Activated T-helper 9 cell treated with anti-CD3 and anti-CD28 coated beads, Interleukin-2, amount 50 U/mL, for 16 hours (primary cell): ENCODE results near the gene CD244.
A peak's percentile ranks its signal among the peaks of the same experiment; 100 is the strongest.
"Not testable (repeated sequence)": the region's sequence is repeated elsewhere in the genome, so short reads cannot be mapped to it uniquely, and the experiment has no call there.

ENCODE experiments used
- DNase-seq: peaks from one replicate; pipeline ENCODE4 v3.0.0-alpha.2; 2020; ENCODE audit warnings: low read depth

The CD244 gene, protein sequence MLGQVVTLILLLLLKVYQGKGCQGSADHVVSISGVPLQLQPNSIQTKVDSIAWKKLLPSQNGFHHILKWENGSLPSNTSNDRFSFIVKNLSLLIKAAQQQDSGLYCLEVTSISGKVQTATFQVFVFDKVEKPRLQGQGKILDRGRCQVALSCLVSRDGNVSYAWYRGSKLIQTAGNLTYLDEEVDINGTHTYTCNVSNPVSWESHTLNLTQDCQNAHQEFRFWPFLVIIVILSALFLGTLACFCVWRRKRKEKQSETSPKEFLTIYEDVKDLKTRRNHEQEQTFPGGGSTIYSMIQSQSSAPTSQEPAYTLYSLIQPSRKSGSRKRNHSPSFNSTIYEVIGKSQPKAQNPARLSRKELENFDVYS

DNA sequence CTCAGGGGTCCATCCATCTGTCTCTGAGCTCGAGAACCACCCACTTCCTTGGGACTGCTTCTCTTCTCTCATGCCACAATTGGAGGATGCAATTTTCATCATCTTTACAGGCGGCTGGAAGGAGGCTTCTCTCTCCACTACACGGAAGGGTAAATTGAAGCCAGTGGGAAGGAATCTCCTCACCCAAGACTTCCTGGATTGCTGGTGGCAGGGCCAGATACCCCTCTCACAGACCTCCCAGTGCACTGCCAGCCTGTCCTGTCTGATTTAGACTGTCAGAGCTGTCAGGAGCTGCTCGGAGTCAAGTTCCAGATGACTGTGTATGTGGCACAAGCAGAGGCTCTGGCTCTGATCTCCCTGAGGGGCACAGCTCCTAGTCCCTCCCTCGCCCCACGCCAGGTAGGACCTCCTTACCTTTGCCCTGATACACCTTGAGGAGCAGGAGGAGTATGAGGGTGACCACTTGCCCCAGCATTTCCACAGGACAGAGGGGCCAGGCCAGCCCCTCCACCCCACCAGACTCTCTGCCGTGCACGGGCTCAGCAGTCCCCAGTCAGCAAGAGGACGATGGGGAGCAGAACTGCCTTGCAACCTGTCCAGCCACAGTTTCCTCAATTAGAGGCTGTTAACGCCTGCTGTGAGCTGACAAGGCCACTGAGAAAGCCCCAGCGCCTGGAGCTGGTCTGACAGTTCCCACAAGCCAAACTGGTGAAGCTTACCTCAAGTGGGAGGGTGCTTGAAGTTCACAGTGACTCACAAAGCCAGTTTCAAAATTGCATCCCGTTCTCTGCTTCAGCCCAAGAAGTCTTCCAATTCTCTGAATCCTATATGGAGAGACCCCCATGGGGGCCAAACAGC is at the start of gene CD244:
CD244 (minus strand) TSS at position 685 of the 858 bp plus-strand sequence; CDS start at position 475, 210 bp downstream.
- DNase-seq: peak; percentile 22

DNA sequence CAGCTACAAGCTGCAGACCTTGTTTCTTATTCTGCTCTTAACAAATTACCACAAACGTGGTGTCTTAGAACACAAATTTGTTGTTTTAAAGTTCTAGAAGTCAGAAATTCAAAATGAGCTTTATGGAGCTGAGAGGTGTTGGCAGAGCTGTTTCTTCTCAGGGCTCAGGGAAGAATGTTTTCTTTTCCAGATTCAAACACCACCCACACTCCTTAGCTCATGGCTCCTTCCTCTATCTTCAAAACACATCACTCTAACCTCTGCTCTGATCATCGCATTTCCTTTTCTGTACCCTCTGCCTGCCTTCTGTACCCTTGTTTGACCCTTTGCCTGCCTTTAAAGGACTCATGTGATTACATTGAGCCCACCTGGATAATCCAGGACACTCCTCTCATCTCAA is 49.2 kb upstream of the CD244 start:
- DNase-seq: no peak

DNA sequence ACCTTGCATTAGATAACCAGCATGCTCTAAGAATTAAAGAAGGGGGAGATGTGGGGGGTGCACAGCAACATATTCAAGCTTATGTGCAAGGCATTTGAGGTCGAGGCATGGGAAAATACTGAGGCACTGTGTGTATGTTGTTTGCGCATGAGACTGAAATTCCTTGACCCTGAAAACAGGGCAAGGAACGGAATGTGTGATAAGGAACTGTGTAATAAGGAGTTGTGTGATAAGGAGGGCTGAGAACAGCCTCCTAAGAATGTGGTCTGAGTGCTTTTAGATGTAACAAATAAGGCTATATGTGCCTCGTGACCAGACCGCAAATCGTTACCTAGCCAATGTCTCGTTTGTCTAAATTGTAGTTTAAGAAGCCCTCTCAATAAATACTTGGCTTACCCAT is 48.8 kb upstream of the CD244 start:
- no peak for DNase-seq

DNA sequence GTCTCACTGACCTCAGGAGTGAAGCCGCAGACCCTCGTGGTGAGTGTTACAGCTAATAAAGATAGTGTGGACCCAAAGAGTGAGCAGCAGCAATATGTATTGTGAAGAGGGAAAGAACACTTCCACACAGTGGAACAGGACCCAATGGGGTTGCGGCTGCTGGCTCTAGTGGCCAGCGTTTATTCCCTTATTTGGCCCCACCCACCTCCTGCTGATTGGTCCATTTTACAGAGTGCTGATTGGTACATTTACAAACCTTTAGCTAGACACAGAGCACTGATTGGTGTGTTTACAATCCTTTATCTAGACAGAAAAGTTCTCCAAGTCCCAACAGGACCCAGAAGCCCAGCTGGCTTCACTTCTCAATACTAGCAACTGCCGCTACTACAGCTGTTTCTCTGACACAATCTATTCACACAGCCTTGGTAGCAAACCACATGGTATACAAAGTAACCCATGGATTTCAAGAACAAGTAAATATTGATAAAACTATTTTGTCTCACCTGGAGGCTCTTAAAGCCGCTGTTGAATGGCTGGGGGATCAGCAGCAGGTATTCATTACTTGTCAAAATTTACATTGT is 47.6 kb upstream of the CD244 start:
- DNase-seq: no peak

DNA sequence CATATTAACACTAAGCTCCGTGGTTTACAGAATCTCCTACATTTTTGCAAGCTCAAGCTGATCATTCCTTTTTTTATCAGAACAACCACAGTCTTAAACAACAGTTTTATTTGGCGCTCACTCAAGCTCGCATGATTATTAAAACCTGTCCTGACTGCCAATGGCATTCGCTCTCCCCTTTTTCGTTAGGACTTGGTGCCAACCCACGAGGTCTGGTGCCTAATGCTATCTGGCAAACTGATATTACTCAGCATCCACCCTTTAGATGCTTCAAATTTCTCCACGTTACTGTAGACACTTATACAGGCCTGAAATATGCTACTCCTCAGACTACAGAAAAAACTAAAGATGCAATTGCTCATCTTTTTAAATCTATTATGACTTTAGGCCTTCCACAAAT is 45.3 kb upstream of the CD244 start:
- DNase-seq: no peak

DNA sequence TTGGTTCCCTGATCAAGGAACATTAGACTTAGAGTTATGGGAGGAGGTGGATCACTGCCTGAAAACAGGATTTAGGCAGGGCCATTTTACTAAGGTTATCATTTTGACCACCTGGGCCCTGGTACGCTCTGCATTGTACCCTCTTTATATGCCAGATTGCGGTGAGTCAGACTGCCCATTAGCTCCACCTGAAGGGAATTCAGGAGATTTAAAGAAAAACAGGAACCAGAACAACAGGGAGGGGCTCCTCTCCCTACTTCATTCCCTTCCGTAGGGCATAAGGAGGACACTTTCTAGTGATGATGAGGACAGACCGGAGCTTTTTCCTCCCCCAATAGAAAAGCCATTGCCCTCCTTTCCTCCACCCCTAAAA is 42.9 kb upstream of the CD244 start:
- no peak for DNase-seq

DNA sequence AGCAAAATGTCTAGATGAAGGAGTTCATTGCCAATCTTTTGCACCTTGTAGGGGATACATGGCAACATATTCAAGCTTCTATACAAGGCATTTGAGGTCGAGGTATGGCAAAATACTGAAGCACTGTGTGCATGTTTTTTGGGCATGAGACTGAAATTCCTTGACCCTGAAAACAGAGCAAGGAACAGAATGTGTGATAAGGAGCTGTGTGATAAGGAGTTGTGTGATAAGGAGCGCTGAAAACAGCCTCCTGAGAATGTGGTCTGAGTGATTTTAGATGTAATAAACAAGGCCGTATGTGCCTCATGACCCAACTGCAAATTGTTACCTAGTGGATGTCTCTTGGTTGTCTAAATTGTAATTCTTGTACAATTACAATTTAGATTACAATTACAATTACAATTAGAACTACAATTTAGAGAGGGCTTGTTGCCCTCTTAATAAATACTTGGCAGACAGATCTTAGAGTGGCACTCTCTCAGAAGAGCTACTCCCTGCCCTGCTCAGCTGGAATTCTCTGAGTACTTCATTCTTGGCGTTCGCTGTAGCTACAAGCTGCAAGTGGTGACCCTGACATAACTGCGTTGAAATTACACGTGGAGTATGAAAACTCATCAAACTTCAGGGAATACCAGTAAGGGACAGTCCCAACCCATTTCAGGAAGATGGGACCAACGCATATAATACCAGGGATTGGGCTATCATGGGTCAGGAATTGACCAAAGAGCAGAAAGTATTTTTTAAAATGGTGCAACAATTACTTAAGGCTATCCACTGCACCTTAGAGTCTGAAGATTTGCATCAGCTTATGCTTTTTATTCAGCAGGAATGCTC is 42.3 kb upstream of the CD244 start:
- DNase-seq: no peak

DNA sequence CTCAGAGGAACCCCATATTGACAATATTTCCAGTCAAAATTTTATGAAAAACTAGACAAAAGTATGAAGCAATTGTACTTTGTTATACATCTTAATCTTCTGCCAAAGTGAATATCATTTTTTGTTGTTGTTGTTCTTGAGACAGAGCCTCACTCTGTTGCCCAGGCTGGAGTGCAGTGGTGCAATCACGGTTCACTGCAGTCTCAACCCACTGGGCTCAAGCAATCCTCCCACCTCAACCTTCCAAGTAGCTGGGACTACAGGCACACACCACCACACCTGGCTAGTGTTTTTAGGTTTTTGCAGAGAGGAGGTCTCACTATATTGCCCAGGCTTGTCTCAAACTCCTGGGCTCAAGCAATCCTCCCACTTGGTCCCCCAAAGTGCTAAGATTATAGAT is 39.6 kb upstream of the CD244 start:
- not testable (repeated sequence) for DNase-seq

DNA sequence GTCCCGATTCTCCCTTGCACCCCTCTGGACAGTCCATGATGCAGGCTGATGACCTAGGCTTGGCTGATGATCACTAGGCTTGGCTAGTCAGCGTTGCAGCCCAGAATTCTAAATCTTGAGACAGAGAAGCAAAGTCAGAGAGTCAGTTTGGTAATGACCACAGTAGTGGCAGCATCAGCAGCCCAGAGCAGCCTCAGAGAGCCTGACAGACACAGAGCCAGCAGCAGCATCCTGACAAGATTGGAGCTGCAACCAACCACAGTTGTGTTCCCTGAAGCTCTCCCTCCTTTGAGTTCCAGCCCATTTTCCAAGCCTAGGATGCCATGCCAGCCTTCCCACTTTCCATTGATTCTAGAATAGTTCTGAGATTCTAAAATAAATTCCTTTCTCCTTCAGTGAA is 39.1 kb upstream of the CD244 start:
- no peak for DNase-seq

DNA sequence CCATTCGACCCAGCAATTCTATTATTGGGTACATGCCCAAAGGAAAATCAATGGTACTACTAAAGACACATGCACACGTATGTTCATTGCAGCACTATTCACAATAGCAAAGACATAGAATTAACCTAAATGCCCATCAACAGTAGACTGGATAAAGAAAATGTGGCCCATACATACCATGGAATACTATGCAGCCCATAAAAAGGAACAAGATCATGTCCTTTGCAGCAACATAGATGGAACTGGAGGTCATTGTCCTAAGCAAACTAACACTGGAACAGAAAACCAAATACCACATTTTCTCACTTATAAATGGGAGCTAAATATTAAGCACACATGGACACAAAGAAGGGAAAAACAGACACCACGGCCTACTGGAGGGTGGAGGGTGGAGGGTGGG is 38.0 kb upstream of the CD244 start:
- DNase-seq: not testable (repeated sequence)

DNA sequence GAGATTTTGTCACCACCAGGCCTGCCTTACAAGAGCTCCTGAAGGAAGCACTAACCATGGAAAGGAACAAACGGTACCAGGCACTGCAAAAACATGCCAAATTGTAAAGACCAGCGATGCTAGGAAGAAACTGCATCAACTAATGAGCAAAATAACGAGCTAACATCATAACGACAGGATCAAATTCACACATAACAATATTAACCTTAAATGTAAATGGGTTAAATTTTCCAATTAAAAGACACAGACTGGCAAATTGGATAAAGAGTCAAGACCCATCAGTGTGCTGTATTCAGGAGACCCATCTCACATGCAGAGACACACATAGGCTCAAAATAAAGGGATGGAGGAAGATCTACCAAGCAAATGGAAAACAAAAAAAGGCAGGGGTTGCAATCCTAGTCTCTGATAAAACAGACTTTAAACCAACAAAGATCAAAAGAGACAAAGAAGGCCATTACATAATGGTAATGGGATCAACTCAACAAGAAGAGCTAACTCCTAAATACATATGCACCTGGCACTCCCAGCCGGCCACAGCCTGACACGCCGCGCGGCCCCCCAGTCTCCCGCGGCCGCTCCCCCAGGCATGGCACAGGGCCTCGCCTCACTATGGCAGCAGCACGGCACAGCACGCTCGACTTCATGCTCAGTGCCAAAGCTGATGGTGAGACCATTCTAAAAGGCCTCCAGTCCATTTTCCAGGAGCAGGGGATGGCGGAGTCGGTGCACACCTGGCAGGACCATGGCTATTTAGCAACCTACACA is 31.9 kb upstream of the CD244 start:
- DNase-seq: not testable (repeated sequence)

DNA sequence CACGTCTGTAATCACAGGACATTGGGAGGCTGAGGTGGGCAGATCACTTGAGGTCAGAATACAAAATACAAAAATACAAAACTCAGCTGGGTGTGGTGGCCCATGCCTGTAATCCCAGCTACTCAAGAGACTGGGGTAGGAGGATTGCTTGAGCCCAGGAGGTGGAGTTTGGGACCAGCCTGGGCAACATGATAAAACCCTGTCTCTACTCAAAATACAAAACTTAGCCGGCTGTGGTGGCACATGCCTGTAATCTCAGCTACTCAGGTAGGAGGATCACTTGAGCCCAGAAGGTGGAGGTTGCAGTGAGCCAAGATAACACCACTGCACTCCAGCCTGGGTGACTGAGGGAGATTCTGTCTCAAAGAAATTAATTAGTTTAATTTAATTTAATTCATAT is 28.8 kb upstream of the CD244 start:
- DNase-seq: no peak

DNA sequence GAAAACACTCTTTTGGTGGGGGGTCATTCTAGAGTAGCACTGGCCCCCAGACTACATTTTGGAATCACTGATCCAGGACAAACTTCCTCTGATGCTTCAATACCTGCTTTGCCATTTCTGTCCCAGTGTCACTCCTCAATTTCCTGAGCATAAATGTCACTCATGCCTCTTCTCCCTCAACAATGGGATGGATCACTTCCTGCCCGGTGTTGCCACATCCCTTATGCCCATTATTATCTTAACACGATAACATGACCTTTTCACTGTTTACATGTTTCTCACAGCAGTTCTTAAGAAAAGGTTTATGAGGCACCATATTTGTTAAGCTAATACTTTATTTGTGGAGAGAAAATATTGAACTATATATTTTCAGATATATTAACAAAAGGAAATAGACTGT is 26.2 kb upstream of the CD244 start:
- no peak for DNase-seq

DNA sequence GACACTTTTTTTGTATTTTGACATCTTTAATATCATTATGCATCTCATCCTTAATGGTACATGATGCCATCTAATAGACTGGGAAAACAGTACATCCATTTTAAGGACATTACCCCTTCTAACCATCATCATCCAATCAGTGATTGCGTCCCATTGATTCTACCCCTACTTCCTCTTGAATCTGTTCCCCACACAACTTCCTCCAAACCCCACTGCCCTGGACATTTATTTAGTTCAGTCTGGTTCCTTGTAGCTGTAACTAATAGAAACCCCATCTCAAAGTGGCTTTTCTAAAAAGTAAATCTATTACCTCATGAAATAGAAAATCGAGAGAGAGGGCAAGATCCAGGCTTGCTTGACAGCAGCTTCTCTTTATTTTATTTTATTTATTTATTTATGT is 24.4 kb upstream of the CD244 start:
- no peak for DNase-seq

DNA sequence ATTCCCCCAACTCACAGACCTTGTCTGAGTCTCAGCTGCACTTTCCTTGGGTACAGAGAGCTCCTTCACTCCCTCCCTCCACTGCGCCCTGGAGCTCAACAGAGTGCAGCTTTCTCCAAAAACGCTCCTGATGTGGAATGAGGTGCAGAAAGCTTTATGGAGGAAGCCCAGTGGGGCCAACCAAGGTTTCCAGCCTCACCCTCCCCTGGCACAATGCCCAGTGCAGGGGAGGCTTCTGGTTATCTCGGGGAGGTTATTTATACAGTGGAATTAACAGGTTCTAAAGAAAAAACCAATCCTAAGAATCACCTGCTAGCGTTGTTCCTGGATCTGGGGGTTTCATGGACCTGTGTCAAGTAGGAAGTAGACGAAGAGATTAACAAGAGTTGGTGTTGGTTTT is 22.4 kb upstream of the CD244 start, which contains the start of gene ITLN1:
ITLN1 (minus strand) TSS at position 139 of the 400 bp plus-strand sequence. CDS start 303 bp downstream, outside the sequence.
- no peak for DNase-seq

DNA sequence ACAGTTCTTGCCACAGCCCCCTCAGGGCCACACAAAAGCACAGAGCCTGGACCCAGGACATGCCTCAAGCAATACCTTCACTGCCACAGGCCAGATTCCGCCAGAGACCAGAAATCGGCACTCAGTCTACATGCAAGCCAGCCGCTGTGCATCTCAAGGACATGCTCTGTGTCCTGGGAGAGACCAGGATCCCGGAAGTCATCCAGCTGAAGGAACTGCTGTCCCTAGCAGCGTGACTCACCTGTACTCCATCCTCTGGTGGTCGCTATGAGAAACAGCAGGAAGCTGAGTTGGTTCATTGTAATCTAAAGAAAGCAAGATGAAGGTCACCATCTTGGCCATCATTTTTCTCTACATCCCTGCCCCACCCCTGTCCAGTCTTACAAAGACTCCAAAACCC is 21.9 kb upstream of the CD244 start:
- DNase-seq: no peak

DNA sequence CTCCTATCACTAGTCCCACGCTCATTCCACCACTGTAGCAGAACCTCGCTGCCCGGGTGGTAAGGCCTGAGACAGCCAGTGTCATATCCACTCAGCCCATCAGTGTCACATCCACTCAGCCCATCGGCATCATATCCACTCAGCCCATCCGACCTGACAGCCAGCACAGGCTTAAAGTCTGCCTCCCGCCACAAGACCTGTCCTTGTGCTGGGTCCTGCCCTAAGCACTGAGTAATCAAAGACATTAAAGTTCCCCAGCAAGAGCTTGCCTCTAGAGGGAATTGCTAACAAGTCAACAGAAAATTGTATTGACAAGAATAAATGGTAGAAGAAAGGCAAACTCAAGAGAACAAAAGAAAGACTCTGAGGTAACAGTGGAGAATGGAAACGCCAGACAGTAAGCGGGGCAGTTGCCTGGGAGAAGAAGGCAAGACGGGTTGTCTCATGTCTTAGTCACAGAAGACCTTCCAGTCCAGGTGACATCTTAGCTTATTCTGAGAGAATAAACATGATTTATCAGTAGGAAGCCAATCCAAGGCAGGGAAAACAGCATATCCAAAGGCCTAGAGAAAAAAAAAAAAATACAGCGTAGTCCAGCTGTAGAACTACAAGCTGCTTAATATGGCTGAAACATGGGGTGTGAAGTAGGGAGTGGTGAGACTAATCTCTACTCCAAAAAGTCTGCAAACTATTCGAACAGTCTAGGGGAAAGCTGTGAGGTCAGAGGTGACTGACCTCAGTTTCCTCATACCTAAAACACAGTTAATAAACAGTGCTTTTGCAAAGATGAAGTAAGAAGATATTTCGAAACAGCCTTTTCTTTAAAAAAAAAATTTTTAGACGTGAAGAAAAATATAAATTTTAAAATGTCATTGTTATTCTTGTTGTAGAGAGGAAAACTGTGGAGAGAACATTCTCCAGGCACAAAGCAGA is 21.2 kb upstream of the CD244 start:
- DNase-seq: no peak

DNA sequence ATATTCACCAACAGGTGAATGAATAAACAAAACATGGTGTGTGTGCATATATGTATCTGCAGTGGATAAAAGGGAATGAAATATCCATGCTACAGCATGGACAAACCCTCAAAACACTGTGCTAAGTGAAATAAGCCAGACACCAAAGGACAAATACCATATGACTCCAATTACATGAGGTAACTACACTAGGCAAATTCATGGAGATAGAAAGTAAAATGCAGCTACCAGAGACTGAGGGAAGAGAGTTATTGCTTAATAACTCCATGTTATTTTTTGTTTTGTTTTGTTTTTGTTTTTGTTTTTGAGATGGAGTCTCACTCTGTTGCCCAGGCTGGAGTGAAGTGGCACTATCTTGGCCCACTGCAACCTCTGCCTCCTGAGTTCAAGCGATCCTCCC is 19.9 kb upstream of the CD244 start:
- DNase-seq: no peak

DNA sequence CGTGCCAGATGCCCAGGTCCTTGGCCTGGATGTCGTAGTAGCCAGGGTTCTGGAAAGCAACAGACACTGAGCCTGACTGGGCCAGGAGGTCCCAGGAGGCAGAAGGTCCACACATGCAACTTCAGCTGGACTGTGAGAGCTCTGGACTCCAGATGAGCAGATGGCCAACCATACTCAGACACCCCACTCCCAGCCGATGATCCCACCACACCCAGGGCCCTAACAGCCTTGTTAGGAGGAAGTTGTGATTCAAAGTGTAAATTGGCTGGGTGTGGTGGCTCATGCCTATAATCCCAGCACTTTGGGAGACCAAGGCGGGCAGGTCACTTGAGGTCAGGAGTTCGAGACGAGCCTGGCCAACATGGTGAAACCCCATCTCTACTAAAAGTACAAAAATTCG is 18.6 kb upstream of the CD244 start:
- DNase-seq: not testable (repeated sequence)

DNA sequence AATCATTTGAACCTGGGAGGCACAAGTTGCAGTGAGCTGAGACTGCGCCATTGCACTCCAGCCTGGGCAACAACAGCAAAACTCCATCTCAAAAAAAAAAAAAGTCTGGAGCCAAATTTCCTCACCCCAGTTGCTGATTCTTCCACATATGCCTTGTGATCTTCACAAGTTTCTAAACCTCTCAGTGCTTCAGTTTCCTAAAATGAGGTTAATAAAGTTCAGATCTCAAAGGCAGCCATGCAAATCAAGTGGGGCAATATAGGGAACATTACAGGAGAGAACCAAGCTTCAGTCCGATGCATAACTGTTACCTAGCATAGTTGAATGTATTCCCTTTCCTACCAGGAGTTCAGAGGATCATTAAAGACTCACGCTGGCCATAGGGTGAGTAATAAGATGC is 17.5 kb upstream of the CD244 start:
- DNase-seq: no peak
